ENCODE data around the gene TAAR8. TPM values are rescaled to one million over a fixed set of nuclear protein-coding genes. Genes with fewer than 3 reads are reported as not detected.

TAAR8 gene
- total and polyA plus RNA-seq, 2 experiments from 2014 or later, result not detected

DNA sequence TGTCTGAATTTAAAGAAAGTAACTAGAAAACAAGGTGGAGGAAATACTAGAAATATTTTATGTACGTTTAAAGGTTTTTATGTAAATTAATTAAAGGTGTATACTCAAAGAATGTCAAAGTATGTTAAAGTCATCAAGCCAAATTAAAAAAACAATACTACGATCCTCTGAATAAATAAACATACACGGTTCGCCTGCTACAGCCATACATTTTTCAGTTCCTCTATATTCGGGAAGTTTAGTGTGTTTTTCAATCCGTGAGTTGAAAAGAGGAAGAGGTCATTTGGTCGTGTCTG lies 40.2 kb upstream of the TAAR8 start (continued):
- TF ChIP-seq, protein P1, sequence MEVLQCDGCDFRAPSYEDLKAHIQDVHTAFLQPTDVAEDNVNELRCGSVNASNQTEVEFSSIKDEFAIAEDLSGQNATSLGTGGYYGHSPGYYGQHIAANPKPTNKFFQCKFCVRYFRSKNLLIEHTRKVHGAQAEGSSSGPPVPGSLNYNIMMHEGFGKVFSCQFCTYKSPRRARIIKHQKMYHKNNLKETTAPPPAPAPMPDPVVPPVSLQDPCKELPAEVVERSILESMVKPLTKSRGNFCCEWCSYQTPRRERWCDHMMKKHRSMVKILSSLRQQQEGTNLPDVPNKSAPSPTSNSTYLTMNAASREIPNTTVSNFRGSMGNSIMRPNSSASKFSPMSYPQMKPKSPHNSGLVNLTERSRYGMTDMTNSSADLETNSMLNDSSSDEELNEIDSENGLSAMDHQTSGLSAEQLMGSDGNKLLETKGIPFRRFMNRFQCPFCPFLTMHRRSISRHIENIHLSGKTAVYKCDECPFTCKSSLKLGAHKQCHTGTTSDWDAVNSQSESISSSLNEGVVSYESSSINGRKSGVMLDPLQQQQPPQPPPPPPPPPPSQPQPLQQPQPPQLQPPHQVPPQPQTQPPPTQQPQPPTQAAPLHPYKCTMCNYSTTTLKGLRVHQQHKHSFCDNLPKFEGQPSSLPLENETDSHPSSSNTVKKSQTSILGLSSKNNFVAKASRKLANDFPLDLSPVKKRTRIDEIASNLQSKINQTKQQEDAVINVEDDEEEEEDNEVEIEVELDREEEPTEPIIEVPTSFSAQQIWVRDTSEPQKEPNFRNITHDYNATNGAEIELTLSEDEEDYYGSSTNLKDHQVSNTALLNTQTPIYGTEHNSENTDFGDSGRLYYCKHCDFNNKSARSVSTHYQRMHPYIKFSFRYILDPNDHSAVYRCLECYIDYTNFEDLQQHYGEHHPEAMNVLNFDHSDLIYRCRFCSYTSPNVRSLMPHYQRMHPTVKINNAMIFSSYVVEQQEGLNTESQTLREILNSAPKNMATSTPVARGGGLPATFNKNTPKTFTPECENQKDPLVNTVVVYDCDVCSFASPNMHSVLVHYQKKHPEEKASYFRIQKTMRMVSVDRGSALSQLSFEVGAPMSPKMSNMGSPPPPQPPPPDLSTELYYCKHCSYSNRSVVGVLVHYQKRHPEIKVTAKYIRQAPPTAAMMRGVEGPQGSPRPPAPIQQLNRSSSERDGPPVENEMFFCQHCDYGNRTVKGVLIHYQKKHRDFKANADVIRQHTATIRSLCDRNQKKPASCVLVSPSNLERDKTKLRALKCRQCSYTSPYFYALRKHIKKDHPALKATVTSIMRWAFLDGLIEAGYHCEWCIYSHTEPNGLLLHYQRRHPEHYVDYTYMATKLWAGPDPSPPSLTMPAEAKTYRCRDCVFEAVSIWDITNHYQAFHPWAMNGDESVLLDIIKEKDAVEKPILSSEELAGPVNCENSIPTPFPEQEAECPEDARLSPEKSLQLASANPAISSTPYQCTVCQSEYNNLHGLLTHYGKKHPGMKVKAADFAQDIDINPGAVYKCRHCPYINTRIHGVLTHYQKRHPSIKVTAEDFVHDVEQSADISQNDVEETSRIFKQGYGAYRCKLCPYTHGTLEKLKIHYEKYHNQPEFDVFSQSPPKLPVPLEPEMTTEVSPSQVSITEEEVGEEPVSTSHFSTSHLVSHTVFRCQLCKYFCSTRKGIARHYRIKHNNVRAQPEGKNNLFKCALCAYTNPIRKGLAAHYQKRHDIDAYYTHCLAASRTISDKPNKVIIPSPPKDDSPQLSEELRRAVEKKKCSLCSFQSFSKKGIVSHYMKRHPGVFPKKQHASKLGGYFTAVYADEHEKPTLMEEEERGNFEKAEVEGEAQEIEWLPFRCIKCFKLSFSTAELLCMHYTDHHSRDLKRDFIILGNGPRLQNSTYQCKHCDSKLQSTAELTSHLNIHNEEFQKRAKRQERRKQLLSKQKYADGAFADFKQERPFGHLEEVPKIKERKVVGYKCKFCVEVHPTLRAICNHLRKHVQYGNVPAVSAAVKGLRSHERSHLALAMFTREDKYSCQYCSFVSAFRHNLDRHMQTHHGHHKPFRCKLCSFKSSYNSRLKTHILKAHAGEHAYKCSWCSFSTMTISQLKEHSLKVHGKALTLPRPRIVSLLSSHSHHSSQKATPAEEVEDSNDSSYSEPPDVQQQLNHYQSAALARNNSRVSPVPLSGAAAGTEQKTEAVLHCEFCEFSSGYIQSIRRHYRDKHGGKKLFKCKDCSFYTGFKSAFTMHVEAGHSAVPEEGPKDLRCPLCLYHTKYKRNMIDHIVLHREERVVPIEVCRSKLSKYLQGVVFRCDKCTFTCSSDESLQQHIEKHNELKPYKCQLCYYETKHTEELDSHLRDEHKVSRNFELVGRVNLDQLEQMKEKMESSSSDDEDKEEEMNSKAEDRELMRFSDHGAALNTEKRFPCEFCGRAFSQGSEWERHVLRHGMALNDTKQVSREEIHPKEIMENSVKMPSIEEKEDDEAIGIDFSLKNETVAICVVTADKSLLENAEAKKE (CRISPR knock-in tag; IDR thresholded peaks at IDR 0.05), result no peak

DNA sequence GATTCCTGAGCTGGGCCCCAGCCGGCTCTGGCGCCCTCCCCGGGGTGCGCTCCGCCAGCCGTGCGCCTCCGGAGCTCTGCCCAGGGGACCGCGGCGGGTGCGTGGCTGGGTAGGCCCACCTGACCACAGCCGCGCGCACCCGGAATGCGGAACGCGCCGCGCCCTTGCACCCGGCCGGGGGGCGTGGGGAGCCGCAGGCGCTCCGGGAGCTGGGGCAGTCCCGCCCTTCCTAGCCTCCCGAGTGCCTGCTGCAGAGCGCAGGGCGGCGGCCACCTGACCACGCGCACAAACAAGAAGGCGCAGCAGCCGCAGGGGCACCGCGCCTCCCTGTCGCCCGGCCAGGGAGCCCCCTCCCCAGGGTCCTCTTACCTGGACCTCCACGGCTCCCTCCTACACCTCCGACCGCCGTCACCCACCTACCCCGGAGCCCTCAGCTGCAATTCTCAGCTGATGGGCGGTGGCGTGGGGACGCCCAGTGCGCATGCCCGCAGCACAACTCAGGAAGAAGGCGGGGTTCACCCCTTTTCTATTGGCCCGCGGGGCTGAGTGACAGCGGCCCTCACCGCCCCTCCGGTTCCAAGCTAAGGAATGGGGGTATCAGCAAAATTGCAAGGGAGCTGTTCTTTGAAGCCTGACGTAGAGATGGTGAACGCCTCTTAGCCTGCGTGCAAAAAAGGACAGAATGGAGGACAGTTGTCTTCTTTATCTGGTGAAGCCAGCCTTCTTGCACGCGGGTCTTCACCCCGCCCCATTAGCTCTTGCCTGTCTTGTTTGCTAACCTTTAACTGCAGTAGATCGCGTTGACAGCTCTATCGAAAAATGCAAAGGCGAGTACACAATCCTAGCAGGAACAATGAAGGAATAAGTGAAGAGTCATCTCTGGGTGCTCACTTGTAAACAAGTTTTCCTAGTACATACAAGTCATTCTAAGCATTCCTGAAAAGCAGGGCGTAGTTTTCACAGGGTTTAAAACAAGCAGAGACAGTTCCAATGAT lies 39.5 kb upstream of the TAAR8 start, which contains the start of gene STX7:
Gene STX7, minus strand, starts transcription at position 479 of the 995 bp plus-strand sequence. CDS start 9,586 bp downstream, outside the sequence.
- no peak within 1 kb of the TSS for H3K27ac ChIP-seq (ENCODE audit: low read depth)
- no peaks in the 10 kb centered on the region for H3K36me3 ChIP-seq (ENCODE audit: insufficient read depth)
- H3K79me2 ChIP-seq (replicated peaks; ENCODE audit: insufficient read depth), result peaks cover 46% of the 10 kb centered on the region
- H3K27me3 ChIP-seq (ENCODE audit: insufficient read depth), result no peaks in the 10 kb centered on the region
- peaks cover 18% of the 10 kb centered on the region; the same call in 1 of the 2 replicates for H3K4me1 ChIP-seq (ENCODE audit: insufficient read depth)
- Mint-ChIP-seq H3K36me3 (ENCODE audit: low read depth) (no peaks in the 10 kb centered on the region), H3K4me3 (peak within 1 kb of the TSS; percentile 95), H3K4me1 (peaks cover 15% of the 10 kb centered on the region), H3K27ac (peak within 1 kb of the TSS; percentile 24; the same call in 1 of the 2 replicates), H3K27me3 (ENCODE audit: insufficient read depth, low read depth, poor library complexity) (no peaks in the 10 kb centered on the region), H3K9me3 (no peaks in the 10 kb centered on the region; the same call in 2 of the 3 replicates)
- H2AFZ ChIP-seq, result peak within 1 kb of the TSS; percentile 100
- no peaks in the 10 kb centered on the region for H3K9me2 ChIP-seq (ENCODE audit: insufficient read depth)
- H3K4me3 ChIP-seq, result peak within 1 kb of the TSS; percentile 70
- TF ChIP-seq NANOG (IDR thresholded peaks at IDR 0.05; ENCODE audit: borderline replicate concordance), result no peak
- TF ChIP-seq, protein P2, sequence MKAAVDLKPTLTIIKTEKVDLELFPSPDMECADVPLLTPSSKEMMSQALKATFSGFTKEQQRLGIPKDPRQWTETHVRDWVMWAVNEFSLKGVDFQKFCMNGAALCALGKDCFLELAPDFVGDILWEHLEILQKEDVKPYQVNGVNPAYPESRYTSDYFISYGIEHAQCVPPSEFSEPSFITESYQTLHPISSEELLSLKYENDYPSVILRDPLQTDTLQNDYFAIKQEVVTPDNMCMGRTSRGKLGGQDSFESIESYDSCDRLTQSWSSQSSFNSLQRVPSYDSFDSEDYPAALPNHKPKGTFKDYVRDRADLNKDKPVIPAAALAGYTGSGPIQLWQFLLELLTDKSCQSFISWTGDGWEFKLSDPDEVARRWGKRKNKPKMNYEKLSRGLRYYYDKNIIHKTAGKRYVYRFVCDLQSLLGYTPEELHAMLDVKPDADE (IDR thresholded peaks at IDR 0.05), result 0 out of 2 replicates have a peak, but pooled peaks have one; percentile 17
- TF ChIP-seq EZH2phosphoT487 (IDR thresholded peaks at IDR 0.05; ENCODE audit: unreplicated experiment), result no peak
- TF ChIP-seq STAT1 (IDR thresholded peaks at IDR 0.05; ENCODE audit: unreplicated experiment), result no peak
- TF ChIP-seq ZNF114 (CRISPR knock-in tag; IDR thresholded peaks at IDR 0.05), result no peak
- no peak for TF ChIP-seq ZNF331 (CRISPR knock-in tag; IDR thresholded peaks at IDR 0.05; ENCODE audit: low read depth)
- peak; percentile 91 for TF ChIP-seq POLR2AphosphoS5 (IDR thresholded peaks at IDR 0.05; ENCODE audit: low read depth)
- TF ChIP-seq, protein P3, sequence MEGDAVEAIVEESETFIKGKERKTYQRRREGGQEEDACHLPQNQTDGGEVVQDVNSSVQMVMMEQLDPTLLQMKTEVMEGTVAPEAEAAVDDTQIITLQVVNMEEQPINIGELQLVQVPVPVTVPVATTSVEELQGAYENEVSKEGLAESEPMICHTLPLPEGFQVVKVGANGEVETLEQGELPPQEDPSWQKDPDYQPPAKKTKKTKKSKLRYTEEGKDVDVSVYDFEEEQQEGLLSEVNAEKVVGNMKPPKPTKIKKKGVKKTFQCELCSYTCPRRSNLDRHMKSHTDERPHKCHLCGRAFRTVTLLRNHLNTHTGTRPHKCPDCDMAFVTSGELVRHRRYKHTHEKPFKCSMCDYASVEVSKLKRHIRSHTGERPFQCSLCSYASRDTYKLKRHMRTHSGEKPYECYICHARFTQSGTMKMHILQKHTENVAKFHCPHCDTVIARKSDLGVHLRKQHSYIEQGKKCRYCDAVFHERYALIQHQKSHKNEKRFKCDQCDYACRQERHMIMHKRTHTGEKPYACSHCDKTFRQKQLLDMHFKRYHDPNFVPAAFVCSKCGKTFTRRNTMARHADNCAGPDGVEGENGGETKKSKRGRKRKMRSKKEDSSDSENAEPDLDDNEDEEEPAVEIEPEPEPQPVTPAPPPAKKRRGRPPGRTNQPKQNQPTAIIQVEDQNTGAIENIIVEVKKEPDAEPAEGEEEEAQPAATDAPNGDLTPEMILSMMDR (conservative IDR thresholded peaks at IDR 0.05; ENCODE audit: low read depth in 2 of 2), result no peak
- ATAC-seq, result peak; percentile 96
- H3F3A ChIP-seq (replicated peaks; ENCODE audit: low read depth), result no peaks in the 10 kb centered on the region
- H3K4me2 ChIP-seq, result peak within 1 kb of the TSS; percentile 88
- H4K20me1 ChIP-seq (replicated peaks; ENCODE audit: insufficient read depth), result peaks cover 6% of the 10 kb centered on the region; the same call in 1 of the 2 replicates
- DNase-seq (ENCODE audit: low spot score), result peak; percentile 94
